ELR (cell line): ENCODE data around the gene PSMD14.
A peak's percentile ranks its signal among the peaks of the same experiment; 100 is the strongest.

Source experiments
- DNase-seq: peaks from one replicate; pipeline ENCODE4 v3.0.0-alpha.2; 2015; ENCODE audit warnings: low read depth

The PSMD14 gene

DNA sequence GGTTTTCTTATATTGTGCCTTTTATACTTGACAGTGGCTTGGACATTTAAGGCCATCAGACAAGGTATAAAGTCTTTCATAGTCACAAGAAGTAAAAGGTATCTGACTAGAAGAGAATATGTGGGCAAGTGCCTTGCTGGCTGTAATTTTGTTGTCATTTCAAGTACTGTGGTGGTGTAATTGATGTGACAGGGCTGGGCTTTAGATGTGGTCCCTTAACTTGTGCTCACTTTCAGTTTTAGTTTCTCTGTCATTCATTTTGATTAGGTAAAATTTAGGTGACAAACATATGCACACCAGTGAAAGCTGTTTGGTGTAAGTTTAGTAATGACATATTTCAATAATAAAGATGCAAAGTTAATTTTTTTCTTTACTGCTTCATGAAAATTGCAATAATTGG is 76.6 kb downstream of the PSMD14 start:
- DNase-seq: no peak

DNA sequence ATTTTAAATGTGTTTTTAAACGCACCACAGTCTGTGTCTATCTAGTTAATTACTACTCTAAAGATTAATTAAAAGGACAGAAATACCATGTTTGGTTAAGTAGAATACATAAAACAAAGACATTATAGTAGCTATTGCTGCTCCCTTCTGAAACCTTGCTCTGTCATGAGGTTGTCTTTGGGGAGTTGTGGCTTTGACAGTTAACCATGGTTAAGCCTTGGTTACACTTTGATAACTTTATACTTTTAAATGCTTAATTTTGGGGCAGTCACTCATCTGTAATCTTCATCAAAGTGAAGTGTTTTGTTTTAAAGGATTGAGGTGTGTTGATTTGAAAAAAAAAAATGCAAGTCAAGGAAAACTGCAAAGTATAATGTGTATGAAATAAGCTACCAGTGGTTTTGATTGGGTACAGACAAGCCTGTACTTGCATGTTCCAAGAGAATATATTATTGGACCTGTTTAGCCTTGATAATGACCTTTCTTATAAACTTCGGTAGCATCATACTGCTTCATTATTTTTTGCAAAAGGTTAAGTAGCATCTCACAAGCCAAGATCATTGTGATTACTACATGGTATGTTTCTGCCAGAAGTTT is 78.1 kb downstream of the PSMD14 start:
- DNase-seq: no peak

DNA sequence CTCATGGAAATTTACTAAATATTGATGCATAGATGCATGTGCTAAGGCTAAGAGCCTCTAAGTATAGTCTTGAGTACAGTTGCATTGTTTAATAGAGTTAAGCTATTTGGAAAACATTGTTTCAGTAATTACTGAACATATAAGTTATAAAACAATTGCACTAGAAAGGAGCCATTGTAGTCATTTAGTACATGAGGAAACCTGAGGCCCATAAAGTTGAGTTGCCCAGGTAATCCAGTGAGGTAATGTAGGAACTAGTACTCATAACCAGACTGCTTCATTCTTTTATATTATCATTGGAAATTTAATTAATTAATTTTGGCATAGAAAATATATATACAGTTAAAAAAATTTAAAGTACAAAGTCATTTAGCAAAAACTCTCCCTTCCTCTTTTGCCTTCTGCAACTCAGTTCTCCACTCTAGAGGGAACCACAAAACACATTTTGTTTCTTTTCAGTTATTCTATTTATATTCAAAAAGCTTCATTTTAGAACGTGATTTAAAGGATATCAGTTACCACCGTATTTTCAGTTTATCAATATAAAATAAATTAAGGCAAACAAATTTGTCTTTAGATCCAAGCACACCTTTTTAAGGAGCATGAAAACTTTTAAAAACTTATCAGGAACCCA is 80.0 kb downstream of the PSMD14 start:
- DNase-seq: no peak

DNA sequence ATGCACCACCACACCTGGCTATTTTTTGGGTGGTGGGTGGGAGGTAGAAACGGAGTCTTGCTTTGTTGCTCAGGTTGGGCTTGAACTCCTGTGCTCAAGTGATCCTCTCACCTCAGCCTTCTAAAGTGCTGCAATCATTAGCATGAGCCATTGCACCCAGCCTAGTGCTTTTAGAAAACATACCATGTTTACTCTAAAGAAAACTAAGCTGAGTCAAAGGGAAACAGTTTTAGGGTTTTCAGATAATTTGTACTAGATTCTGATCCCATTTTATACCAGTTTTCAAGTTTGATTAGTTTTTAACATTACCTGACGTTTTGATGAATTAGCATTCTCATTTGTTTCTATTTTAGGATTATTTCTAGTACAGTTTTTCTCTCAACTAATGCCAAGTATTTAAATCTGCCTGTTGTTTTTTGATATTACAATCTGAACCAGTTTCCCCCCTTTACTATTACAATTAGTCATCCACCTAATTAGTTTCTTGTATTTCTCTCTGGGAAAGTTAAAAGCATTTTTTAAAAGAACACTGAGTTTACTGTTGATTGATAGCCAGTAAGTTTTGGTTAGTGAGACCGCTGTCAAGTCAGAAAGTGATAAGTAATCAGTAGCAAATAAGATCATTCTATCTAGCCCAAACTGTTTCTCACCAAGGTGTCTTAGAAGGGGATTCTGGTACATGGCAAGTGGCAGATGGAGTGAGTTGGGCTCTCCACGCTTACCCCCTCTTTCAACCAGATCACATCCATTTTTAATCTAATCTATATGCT is 83.7 kb downstream of the PSMD14 start:
- no peak for DNase-seq

DNA sequence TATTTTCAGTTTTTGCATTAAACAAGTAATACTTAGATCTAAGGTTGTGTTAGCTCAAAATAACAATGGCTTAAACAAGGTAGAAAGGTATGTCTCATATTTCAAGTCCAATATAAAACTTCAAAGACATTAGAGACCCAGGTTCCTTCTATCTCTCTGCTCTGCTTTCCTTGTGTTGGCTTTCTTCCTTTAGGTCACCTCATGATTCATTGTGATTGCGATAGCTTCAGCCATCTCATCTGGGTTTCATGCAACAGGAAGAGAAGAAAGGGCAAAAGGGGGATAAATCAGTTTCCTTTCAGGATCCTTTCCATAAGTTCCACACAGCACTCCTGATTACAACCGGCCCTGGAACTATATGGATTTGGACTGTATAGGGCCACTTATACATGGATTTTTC is 91.9 kb downstream of the PSMD14 start:
- peak; percentile 75 for DNase-seq

DNA sequence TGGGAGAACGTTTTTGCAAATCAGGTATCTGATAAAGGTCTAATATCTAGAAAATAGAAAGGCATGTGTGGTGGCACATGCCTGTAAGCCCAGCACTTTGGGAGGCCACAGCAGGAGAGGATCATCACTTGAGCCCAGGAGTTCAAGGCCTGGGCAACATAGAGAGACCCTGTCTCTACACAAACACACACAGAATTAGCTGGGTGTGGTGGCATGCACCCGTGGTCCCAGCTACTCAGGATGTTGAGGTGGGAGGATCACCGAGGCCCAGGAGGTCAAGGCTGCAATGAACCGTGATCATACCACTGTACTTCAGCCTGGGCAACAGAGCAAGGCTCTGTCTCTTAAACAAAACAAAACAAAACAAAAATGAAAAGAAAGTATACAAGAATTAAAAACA is 94.1 kb downstream of the PSMD14 start:
- DNase-seq: no peak

DNA sequence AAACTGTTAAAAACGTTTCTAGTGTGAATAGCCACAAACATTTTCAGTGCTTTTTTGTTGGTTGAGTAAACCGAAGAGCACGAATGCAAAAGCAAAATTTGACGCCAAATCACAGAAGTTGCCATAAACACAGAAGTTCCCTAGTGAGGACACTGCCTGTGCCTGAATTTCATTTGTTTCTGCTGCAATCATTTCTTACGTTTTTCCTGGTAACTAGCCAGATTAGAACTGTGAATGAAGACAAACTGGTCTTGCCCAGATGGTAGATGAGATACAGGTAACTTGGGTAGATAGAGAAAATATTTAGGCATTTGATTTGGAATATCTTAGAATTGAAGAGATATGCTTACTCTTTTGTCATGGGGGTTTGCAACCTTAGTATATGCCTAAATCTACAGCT is 98.1 kb downstream of the PSMD14 start:
- no peak for DNase-seq

DNA sequence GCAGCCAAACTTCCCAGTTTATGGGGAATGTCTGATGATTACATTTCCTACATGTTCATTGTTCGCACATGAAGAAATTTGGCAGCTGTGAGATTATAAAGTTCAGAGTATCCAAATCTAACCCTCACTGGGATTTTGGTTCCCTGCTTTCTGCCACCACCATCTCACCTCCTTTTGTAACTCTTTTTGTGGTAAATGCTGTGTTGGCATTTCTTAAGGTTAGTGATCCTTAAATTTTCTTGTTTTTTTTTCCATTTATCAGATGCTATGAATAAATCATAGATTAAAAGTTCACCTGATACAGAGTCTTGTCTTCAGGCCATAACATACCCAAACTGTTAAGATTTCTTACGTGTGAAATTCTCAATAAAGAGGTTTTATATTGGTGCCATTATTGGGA is 99.4 kb downstream of the PSMD14 start:
- DNase-seq: no peak

DNA sequence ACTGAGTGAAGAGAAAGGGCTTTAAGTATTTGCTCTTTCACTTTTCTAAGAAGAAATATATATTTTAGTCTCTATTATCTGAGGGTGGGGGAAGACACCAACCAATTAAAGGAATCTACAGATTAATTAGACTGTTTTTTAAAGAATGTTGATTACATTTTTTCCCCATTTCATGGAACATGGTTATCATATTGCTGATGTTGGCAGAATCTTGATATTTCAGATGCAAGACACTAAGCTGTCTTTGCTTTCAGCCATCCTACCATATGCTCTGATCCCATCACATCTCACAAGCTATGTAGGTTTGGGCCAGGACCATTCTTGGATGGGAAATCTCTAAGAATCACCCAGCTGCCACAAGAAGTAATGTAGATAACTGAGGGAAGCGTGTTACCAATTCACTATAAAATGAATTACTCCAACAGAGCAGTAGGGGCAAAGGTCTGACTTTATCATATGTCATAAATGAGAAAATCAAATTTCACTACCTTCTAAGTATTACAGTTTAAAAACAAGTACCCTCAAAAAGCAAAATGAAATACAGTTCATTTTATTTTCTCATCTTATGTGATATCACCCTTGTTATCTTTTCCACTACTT is 101.2 kb downstream of the PSMD14 start:
- no peak for DNase-seq

DNA sequence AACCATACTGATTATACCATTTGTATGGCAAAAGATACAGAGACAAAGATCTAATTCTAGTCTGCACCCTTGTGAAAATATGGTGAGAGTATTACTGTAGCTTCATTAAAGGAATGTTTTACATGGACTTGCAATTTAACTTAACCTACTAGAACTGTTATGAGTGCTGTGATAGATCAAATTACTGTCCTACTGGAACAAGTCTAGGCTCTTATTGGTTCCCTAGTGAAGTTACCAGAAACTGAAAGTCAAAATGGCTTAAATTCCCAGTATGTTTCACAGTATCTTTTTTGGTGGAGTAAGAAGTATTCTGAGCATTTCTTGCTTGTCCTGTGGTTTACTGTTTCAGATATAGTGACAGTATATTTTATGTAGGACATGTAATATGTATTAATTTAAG is 104.1 kb downstream of the PSMD14 start:
- DNase-seq: no peak

DNA sequence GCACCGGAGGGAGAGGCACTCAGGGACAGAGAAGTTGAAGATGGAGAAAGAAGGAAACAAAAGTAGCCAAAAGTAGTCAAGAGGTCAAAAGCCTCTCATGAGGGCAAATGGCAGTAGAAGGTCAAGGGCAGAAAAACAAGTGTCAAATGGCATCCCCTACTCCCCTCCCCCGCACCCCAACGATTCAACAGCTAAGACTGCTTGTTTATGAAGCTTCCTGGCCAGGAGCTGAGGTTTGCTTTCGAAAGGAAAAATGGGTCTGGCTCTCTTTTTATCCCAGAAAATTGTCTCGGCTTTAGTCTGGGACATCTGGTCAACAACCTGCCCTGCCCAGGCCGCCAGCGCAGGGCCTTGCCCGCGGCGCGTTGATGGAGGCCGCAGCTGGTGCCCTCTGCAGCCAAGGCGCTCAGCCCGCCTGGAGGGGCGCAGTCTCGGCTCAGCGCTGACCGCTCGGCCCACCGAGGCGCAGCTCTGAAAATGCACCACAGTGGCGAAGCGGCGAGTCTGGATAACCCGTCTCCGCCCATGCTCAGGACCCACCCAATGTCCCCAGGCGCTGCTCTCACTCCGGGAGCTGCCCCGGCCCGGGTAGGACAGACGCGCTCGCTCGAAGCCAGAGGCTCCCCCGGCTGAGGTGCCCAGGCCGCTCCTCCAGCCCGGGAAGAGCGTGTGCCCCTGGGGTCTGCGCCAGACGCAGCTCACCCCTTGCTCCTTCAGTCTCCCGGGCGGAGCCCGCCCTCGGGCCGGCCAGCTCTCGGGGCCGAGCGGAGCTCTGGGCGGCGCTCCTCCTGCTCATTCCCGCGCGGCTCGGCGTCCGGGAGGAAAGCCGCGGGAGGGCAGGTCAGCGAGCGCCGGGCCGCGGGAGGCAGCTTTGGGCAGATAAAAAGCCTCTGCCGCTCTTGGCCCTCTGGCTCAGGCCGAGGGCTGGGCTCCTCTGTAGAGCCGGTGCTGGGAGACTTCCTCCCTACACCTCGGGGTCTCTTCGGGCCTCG is 106.1 kb downstream of the PSMD14 start:
- DNase-seq: peak; percentile 71

DNA sequence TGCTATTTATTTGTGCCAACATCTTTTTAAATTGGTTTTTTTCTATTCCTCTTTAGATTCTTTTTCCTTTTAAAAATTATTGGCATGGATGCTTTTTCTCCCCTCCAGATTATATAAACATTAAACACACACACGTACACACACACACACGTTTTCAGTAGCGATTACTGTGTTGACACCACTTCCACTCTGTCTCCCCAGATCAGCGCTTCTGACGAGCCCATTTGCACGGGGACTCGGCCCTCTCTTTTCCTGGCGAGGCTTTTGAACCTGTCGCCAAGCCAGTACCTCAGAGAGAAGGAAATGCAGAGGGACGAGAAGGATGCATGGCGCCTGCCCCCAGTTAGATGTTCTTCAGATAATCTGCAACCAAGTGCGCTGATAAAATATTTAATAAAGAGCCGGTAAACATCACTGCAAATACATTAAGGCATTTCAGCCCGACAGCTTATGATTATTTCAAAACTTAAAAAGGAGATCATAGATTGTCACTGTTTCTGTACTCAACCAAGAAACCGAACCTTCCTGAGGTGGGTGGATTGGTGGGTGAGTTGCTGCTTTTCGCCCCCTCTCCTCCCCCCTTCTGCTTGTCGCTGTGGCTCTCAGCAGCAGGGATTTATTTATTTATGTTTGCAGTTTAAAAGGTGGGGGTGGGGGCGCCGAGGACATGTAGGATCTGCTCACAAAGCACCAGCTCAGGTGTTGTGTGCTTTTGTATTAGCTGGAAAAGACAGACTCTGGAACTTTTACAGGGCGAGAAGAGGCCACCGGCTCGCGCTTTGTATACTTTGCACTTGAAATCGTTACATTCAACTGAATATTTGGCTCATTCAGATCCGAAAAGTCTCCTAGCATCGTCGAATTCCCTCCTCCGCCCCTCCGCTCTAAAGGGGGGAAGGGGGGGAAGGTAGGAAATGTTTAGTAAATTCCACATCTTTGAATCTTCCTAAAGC is 107.1 kb downstream of the PSMD14 start:
- DNase-seq: peak; percentile 24

DNA sequence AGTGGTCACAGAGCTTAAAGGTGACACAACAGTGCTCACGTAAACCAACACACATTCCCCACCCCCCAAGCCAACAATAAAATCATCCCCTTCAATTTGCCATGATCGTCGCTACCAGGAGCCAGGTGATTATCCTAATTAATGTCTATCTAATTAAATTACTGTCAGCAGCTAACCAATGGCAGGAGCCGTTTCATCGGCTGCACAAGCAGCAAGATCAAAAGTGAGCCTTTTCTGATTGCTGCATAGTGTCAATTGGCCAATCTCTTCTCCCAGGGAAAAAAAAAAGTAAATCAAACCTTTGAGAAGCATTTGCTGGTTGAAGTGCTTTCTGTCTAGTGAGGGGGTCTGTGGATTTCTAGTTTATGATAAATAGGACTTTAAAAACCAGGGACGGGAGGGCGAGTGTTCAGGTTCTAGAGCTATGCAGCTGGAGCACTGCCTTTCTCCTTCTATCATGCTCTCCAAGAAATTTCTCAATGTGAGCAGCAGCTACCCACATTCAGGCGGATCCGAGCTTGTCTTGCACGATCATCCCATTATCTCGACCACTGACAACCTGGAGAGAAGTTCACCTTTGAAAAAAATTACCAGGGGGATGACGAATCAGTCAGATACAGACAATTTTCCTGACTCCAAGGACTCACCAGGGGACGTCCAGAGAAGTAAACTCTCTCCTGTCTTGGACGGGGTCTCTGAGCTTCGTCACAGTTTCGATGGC is 107.9 kb downstream of the PSMD14 start, which contains the start of gene TBR1:
TBR1 (plus strand) TSS at position 311 of the 721 bp plus-strand sequence; CDS start at position 425, 114 bp downstream.
- peak; percentile 25 for DNase-seq

DNA sequence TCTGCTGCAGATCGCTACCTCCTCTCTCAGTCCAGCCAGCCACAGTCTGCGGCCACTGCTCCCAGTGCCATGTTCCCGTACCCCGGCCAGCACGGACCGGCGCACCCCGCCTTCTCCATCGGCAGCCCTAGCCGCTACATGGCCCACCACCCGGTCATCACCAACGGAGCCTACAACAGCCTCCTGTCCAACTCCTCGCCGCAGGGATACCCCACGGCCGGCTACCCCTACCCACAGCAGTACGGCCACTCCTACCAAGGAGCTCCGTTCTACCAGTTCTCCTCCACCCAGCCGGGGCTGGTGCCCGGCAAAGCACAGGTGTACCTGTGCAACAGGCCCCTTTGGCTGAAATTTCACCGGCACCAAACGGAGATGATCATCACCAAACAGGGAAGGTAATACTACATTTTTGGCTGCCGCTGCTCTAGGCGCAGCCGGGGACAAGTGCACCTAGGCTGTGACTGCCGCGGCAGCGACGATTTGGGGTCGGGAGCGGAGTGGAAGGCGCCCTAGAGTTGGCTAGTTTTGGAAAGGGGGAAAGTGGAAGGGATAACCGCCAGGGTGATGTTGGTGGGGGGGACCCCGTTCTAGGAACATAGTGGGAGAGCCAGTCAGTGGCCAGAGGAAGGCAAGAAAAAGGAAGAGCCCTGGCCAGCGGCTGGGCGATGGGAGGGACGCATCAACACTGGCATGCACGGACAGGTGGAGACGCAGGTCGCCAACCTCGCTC is 108.6 kb downstream of the PSMD14 start:
- no peak for DNase-seq

DNA sequence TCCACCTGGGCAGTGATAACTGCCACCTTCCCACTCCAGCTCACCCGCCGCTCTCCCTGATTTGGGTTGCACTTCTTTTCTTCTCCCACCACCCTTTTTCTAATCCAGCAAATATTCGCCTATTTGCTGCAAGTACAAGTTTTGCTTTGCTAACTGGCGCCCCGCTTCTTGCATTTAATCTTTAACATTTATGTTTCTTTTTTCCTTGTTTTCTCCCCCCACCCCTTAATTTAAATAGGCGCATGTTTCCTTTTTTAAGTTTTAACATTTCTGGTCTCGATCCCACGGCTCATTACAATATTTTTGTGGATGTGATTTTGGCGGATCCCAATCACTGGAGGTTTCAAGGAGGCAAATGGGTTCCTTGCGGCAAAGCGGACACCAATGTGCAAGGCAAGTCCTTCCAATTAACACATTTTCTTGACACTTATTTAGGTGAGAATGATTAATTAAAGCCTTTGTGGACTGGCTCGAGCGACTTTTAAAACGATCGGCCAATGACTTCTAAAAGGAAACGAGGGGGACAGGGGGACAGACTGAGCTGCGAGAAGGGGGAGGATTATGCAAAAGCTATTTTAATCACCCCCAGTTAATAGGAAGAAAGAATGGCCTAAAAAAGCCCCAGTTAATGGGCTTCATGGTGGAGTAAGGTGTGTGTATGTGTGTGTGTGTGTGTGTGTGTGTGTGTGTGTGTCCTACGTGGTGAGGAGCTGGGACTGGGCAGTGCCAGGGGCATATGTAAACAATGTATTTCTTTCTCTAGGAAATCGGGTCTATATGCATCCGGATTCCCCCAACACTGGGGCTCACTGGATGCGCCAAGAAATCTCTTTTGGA is 109.4 kb downstream of the PSMD14 start:
- DNase-seq: no peak

DNA sequence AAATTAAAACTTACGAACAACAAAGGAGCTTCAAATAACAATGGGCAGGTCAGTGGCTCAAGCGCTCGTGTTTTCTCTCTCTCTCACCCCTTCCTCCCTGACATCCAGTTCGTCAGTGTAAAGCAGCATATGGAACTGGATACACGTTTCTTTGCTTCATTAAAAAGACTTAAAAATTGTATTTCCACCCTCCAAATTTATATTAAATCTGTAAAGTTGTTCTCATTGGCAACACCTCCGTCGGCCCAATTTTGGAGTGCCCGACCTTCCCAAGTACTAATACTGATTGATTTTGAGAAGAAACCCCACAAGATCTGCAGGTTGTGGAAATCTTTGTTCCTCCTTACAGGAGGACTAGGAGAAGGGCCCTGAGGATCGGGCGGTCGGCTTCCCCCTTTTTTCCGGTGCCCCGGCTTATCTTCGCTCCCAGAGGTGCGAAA is 110.1 kb downstream of the PSMD14 start:
- no peak for DNase-seq

DNA sequence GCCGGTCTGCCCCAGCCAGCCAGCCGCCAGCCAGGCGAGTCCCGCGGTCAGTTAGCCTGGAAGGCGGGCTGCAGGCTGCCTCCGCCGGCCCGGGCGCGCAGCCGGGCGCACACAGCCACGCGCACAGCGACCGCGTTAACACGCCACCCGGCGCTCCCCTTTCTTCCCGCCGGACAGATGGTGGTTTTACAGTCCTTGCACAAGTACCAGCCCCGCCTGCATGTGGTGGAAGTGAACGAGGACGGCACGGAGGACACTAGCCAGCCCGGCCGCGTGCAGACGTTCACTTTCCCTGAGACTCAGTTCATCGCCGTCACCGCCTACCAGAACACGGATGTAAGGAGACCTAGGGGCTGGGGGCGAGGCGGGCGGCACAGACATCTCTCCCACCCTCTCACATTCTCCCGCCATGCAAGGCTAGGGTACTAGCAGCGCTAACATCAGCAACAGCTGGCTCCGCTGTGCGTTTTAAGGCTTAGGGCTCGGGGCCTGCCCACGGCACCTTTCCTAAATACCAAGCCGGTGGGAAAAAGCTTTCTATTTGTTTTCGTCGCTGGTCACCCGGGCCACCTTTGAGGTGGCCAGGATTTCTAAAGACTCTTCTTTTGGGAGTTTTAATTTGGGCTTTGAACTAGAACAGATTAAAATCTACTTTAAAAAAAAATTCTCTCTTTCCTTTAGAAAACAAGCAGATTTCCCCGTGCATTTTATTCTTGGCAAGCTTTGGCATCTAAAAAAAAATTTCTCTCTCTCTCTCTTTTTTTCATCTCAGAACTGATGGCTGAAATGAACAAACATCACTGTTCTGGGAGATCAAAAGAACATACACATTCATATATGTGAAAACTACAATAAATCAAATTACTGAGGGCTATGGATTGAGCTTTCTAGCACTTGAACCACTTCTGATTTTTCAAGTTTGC is 110.8 kb downstream of the PSMD14 start:
- DNase-seq: peak; percentile 45
